Hindlimb muscle (tissue), 1 donor: Measurements from ENCODE around the gene U2SURP. TPM values are rescaled to one million over a fixed set of nuclear protein-coding genes. Genes with fewer than 3 reads are reported as not detected.

Experiments
- DNase-seq: peaks from one replicate; pipeline ENCODE4 v3.0.0-alpha.2; 2013
- polyA plus RNA-seq: library from polyadenylated mRNA; unstranded; fragments of 120-200 nt; gene quantifications from one replicate; pipeline ENCODE4 v1.2.1, GENCODE V29; 2013; ENCODE audit not compliant: insufficient read length

The U2SURP gene
- polyA plus RNA-seq, 1 donor, result 79.7 TPM

DNA sequence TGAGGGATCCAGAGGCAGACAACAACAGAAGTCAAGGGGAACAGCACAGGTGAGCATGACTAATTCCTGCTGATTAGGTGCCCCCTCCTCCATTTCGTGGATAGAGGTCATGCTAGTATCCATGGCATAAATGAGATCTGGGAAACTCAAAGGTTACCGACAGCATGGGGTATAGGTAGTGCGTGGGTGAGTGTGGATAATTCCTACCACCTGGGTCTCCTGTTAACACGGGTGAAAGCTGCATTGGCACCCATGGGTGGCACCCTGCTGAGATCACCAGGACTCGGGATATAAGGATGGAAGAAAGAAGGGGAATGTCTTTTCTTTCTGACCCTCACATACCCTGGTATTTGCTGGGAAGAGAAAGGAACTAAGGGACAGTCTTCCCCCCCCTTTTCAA, 103.8 kb downstream of the U2SURP start:
- no peak for DNase-seq

DNA sequence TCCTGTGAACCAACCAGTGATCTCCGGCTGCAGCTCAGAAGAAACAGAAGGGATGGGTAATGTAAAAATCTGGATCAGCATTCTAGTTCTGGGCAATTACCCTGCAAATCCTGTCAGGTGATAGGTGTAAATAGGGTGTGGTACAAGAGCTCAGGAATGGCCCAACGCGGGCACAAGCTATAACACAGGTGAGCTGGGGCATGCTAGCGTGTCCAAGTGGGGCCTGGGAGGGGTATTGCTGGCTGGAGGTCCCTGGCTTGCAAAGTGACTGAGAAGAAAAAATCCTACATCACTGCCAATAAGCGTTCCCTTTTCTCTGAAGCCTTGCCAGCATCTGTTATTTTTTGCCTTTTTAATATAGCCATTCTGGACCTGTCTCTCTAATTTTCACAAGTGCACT, 108.5 kb downstream of the U2SURP start:
- DNase-seq, result no peak

Other genes with a start within 250 kb of the U2SURP start
- gene PCOLCE2, start 112.5 kb upstream of the U2SURP start, polyA plus RNA-seq, result 1.0 TPM
- gene PAQR9, start 37.9 kb upstream of the U2SURP start, polyA plus RNA-seq, result not detected
- gene CHST2, start 118.2 kb downstream of the U2SURP start, polyA plus RNA-seq, result 4.4 TPM